IPS DF 4.7 (cell line): ENCODE results near the gene MRPL38.
"Not testable (repeated sequence)": the region's sequence is repeated elsewhere in the genome, so short reads cannot be mapped to it uniquely, and the experiment has no call there.

Experiments used
- DNase-seq: peaks from one replicate; pipeline ENCODE4 v3.0.0-alpha.2; 2013; ENCODE audit warnings: low spot score; ENCODE audit errors: extremely low read depth

MRPL38 gene

GRCh38 chr17:75855310-75856061 lies 49.2 kb downstream of the MRPL38 start, which contains the start of gene WBP2:
TSS of gene WBP2 (minus strand) at chr17:75855335. CDS start at chr17:75855297, 38 bp downstream.
- peak; percentile 100 for DNase-seq

GRCh38 chr17:75854881-75855309 lies 49.8 kb downstream of the MRPL38 start:
- no peak for DNase-seq

GRCh38 chr17:75854101-75854748 lies 50.5 kb downstream of the MRPL38 start:
- DNase-seq = no peak

GRCh38 chr17:75853433-75853832 lies 51.3 kb downstream of the MRPL38 start:
- DNase-seq = no peak

GRCh38 chr17:75851693-75851991 lies 53.0 kb downstream of the MRPL38 start:
- DNase-seq = not testable (repeated sequence)

GRCh38 chr17:75850928-75851692 lies 53.6 kb downstream of the MRPL38 start:
- DNase-seq = no peak

- no peak for DNase-seq
Observed at GRCh38 chr17:75849724-75850123, 55.0 kb downstream of the MRPL38 start.

- no peak for DNase-seq
Observed at GRCh38 chr17:75849279-75849646, 55.4 kb downstream of the MRPL38 start.
